ENCODE measurements around the gene SSBP2. TPM values are rescaled to one million over a fixed set of nuclear protein-coding genes. Genes with fewer than 3 reads are reported as not detected.
"Not testable (repeated sequence)": the region's sequence is repeated elsewhere in the genome, so short reads cannot be mapped to it uniquely, and the experiment has no call there.

The SSBP2 gene
- total RNA-seq, 1 experiment from 2014 or later = 30.0 TPM

GRCh38 chr5:81696418-81697397 lies 54.2 kb downstream of the SSBP2 start:
- no peaks in the 10 kb centered on the region for H3K4me1 ChIP-seq
- DNase-seq = no peak
- H3K27ac ChIP-seq = no peak overlapping the region
- no peaks in the 10 kb centered on the region for H3K36me3 ChIP-seq
- no peaks in the 10 kb centered on the region; the same call in 1 of the 2 replicates for H3K9me3 ChIP-seq (replicated peaks)
- H3K27me3 ChIP-seq = no peaks in the 10 kb centered on the region
- no peak overlapping the region for H3K4me3 ChIP-seq

GRCh38 chr5:81694726-81695125 lies 56.2 kb downstream of the SSBP2 start:
- H3K4me3 ChIP-seq = no peak overlapping the region
- H3K27ac ChIP-seq = no peak overlapping the region
- no peaks in the 10 kb centered on the region for H3K4me1 ChIP-seq
- H3K27me3 ChIP-seq = no peaks in the 10 kb centered on the region
- no peaks in the 10 kb centered on the region for H3K36me3 ChIP-seq
- DNase-seq = no peak
- H3K9me3 ChIP-seq (replicated peaks) = no peaks in the 10 kb centered on the region

DNA sequence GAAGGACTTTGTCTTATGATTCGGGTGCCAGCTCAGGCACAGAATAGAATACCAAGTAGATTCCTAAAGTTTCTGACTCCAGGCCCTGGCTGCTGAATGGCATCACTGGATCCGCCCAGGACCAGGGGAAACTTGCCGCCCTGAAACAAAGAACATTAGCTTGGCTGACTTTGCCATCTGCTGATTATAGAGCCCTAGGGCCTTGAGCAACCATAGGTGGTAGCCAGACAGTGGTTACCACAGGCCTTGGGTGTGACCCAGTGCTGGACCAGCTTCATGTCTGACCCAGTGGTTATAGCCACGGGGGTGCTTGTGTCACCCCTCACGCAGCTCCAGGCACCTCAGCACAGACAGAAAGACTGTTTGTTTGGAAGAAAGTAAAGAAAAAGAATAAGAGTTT lies 62.7 kb downstream of the SSBP2 start:
- no peak overlapping the region for H3K4me3 ChIP-seq

GRCh38 chr5:81687292-81687691 lies 63.6 kb downstream of the SSBP2 start:
- Histone ChIP-seq H3K36me3 (no peaks in the 10 kb centered on the region), H3K4me1 (no peaks in the 10 kb centered on the region), H3K27ac (no peak overlapping the region), H3K9me3 (replicated peaks) (no peaks in the 10 kb centered on the region), H3K4me3 (no peak overlapping the region), H3K27me3 (no peaks in the 10 kb centered on the region)
- DNase-seq = no peak

More for the DNA sequence above, 62.7 kb downstream of the SSBP2 start:
- no peak overlapping the region for H3K27ac ChIP-seq
- H3K27me3 ChIP-seq = no peaks in the 10 kb centered on the region
- no peaks in the 10 kb centered on the region for H3K36me3 ChIP-seq
- no peaks in the 10 kb centered on the region for H3K4me1 ChIP-seq
- DNase-seq = no peak
- H3K9me3 ChIP-seq (replicated peaks) = no peaks in the 10 kb centered on the region

- H3K27me3 ChIP-seq = no peaks in the 10 kb centered on the region
- DNase-seq = no peak
These were observed 65.4 kb downstream of the SSBP2 start for GRCh38 chr5:81685471-81685870.

DNA sequence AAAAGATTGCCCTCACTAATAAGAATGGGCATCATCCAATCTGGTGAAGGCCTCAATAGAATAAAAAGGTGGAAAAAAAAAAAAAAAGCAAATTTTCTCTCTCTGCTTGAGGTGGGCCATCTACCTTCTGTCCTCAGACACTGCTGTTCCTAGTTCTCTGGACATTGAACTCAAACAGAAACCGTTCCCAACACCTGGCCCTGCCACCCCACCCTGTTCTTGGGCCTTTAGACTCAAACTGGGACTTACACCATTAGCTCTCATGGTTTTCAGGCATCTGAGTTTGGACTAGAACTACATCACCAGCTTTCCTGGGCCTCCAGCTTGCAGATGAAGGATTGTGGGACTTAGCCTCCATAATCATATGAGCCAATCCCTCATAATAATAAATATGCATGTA lies 71.0 kb downstream of the SSBP2 start:
- no peaks in the 10 kb centered on the region for H3K9me3 ChIP-seq (replicated peaks)
- H3K36me3 ChIP-seq = no peaks in the 10 kb centered on the region
- no peaks in the 10 kb centered on the region for H3K27me3 ChIP-seq
- no peaks in the 10 kb centered on the region for H3K4me1 ChIP-seq
- DNase-seq = no peak
- H3K27ac ChIP-seq = no peak overlapping the region
- H3K4me3 ChIP-seq = no peak overlapping the region

More at GRCh38 chr5:81685471-81685870, 65.4 kb downstream of the SSBP2 start:
- Histone ChIP-seq H3K4me1 (no peaks in the 10 kb centered on the region), H3K36me3 (no peaks in the 10 kb centered on the region), H3K9me3 (replicated peaks) (no peaks in the 10 kb centered on the region), H3K27ac (no peak overlapping the region), H3K4me3 (no peak overlapping the region)

DNA sequence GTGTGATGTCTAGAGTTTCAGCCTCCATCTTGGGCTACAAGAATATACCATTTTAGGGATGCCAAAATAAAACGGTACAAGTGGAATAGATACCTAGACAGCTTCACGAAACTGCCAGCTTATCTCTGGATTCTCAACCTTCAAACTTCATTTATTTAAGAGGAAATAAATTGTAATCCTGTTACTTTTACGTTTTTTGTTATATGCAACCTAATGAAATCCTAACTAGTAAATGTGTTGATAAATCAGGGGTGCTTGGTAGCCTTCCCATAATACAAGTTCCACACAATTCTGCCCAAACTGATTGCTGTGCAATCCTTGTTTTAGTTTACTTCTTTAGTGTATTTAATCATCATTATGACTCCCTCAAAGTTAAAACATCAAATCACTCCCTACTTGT lies 75.5 kb downstream of the SSBP2 start:
- no peak overlapping the region for H3K4me3 ChIP-seq
- no peaks in the 10 kb centered on the region for H3K9me3 ChIP-seq (replicated peaks)
- no peaks in the 10 kb centered on the region for H3K4me1 ChIP-seq
- no peak for DNase-seq
- no peak overlapping the region for H3K27ac ChIP-seq
- no peaks in the 10 kb centered on the region for H3K36me3 ChIP-seq
- H3K27me3 ChIP-seq = no peaks in the 10 kb centered on the region

DNA sequence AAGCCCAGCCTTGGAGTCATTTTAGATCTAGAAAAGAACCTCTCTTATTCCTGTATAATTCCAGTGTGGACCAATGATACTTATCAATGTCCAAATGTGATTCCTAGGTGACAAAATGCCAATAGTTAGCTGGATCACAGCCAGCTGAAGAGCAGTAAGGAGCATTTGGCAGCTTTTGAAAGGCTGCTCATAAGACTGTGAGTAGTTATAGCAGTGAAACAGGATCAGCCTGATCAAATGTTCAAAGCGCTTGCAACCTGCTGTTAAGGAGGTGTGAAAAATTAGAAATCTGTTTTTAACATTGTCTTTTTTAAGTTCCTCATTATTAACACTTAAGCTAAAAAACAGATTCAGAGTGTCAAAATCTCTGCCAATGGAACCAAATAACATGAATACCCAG lies 85.1 kb downstream of the SSBP2 start:
- no peaks in the 10 kb centered on the region for H3K9me3 ChIP-seq (replicated peaks)
- H3K27ac ChIP-seq = no peak overlapping the region
- no peaks in the 10 kb centered on the region; the same call in 1 of the 2 replicates for H3K36me3 ChIP-seq
- H3K4me3 ChIP-seq = no peak overlapping the region
- DNase-seq = no peak
- H3K27me3 ChIP-seq = no peaks in the 10 kb centered on the region
- no peaks in the 10 kb centered on the region for H3K4me1 ChIP-seq

DNA sequence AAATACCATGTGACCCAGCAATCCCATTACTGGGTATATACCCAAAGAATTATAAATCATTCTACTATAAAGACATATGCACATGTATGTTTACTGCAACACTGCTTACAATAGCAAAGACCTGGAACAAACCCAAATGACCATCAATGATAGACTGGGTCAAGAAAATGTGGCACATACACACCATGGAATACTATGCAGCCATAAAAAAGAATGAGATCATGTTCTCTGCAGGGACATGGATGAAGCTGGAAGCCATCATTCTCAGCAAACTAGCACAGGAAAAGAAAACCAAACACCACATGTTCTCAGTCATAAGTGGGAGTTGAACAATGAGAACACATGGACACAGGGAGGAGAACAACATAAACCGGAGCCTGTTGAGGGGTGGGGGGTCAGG lies 90.3 kb downstream of the SSBP2 start:
- H3K27ac ChIP-seq; H3K36me3 ChIP-seq; H3K4me1 ChIP-seq; H3K9me3 ChIP-seq (replicated peaks); H3K27me3 ChIP-seq; H3K4me3 ChIP-seq; DNase-seq: not testable (repeated sequence)

DNA sequence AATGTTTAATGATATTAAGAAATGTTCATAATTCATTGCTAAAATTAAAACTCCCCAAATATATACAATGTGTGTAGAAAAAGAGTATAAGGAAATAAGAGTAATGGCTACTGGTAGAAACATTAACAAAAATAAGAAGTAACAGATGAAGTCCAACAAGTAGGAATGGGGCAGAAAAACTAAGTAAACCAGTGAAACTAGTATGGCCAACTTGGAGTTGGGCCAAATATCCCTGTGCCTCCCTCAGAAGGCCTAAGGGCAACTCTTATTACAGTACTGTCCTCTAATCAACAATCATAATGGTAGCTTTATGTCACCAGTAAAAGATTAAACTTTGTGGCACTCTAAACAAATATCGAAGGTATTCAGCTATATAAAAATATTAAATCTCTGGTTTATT lies 93.5 kb downstream of the SSBP2 start:
- Histone ChIP-seq H3K36me3 (no peaks in the 10 kb centered on the region), H3K9me3 (replicated peaks) (peaks cover 3% of the 10 kb centered on the region), H3K4me3 (no peak overlapping the region), H3K27me3 (no peaks in the 10 kb centered on the region), H3K4me1 (no peaks in the 10 kb centered on the region), H3K27ac (no peak overlapping the region)
- peak; percentile 52 to 75 for DNase-seq

DNA sequence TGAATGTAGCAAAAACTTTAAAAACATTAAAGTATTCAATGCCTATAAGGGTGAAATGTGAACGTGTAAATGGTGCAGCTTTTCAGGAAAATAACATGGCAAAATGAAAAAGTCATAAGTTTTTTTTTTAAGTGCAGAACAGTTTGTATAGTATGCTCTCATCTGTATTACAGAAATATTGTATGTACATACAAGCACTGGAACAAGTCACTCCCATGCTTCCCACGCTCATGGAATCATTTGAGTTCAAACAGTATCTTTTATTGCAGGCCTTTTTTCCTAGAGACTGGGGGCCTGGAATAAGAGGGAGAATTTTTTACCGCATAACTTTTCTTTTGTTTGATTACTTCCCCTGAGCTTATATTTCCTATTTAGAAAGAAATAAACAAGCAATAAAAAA lies 94.1 kb downstream of the SSBP2 start:
- Histone ChIP-seq H3K27ac (no peak overlapping the region), H3K36me3 (no peaks in the 10 kb centered on the region), H3K4me3 (no peak overlapping the region), H3K4me1 (no peaks in the 10 kb centered on the region), H3K9me3 (replicated peaks) (peaks cover 3% of the 10 kb centered on the region), H3K27me3 (no peaks in the 10 kb centered on the region)
- DNase-seq = no peak

GRCh38 chr5:81650987-81651386 lies 99.9 kb downstream of the SSBP2 start:
- Histone ChIP-seq H3K9me3 (replicated peaks) (no peaks in the 10 kb centered on the region; the same call in none of the 2 replicates), H3K4me3 (no peak overlapping the region)
- no peak for DNase-seq

DNA sequence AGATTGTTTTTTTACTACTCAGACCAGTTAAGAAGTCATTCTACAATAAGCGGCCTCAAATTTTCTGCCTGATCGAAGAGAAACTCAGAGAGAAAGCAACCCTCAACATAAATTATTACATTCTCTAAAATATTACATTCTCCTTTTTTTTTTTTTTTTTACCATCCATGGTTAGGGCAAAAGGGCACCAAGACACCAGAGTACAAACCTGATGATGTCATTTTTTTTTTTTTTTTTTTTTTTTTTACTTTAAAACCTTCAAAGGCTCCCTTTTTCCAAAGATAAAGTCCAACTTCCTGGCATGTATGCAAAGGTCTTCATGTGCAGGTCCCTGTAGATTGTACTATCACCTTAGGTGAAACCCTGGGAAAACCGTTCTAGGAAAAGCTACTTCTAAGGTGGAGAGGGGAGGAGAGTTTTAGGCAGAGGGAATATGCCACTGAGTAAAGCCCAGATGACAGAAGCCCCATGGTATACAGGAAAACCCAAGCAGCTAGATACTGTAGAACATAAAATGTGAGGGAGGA lies 104.4 kb downstream of the SSBP2 start:
- no peak for DNase-seq
- no peaks in the 10 kb centered on the region; the same call in 1 of the 2 replicates for H3K9me3 ChIP-seq (replicated peaks)
- H3K4me1 ChIP-seq = no peaks in the 10 kb centered on the region
- no peaks in the 10 kb centered on the region for H3K27me3 ChIP-seq
- no peak overlapping the region for H3K4me3 ChIP-seq
- H3K27ac ChIP-seq = no peak overlapping the region
- no peaks in the 10 kb centered on the region for H3K36me3 ChIP-seq

More at GRCh38 chr5:81650987-81651386, 99.9 kb downstream of the SSBP2 start:
- H3K4me1 ChIP-seq = no peaks in the 10 kb centered on the region
- H3K27ac ChIP-seq = no peak overlapping the region
- H3K27me3 ChIP-seq = no peaks in the 10 kb centered on the region
- no peaks in the 10 kb centered on the region for H3K36me3 ChIP-seq

- no peak for DNase-seq
- no peaks in the 10 kb centered on the region; the same call in 1 of the 2 replicates for H3K9me3 ChIP-seq (replicated peaks)
- H3K27ac ChIP-seq = no peak overlapping the region
- peaks cover 15% of the 10 kb centered on the region for H3K4me1 ChIP-seq
- H3K27me3 ChIP-seq = no peaks in the 10 kb centered on the region
- no peak overlapping the region for H3K4me3 ChIP-seq
- H3K36me3 ChIP-seq = no peaks in the 10 kb centered on the region; the same call in 1 of the 2 replicates
These were observed 108.7 kb downstream of the SSBP2 start for GRCh38 chr5:81642210-81642609.

DNA sequence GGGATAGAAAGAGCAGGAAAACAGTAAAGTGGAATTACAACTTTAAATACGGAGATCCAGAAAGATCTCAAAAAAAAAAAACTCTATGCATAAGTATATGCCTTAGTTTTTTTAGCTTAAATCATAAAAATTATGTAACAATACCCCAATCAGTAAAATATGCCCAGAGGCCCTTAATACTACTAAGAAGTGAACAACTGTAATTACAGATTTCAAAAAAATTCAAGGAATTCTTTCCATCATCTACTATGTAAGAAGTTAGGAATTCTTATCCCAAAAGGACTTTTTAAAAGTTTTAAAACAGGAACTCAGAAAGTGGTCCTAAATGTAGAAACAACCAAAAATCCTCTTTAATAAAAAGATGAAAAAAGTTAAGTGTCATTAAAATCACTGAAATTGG lies 111.3 kb downstream of the SSBP2 start:
- Histone ChIP-seq H3K27me3 (no peaks in the 10 kb centered on the region), H3K4me3 (no peak overlapping the region), H3K36me3 (no peaks in the 10 kb centered on the region; the same call in 1 of the 2 replicates), H3K27ac (peak overlapping the region; percentile 59), H3K9me3 (replicated peaks) (no peaks in the 10 kb centered on the region), H3K4me1 (peaks cover 15% of the 10 kb centered on the region)
- DNase-seq = no peak

Measured in SJCRH30 (cell line).